Panc1 (cell line): ENCODE measurements around the gene CYB5R3.

Experiments
- POLR2AphosphoS5 ChIP-seq: IDR thresholded peaks from 2 replicates; pipeline ENCODE4 v1.6.1; 2012; ENCODE audit warnings: mild to moderate bottlenecking, low read depth, low read length, moderate library complexity
- SIN3A ChIP-seq: IDR thresholded peaks from 2 replicates; pipeline ENCODE4 v1.6.1; 2012; ENCODE audit warnings: low read depth, mild to moderate bottlenecking, low read length, moderate library complexity, borderline replicate concordance; ENCODE audit not compliant: insufficient read depth
- TF ChIP-seq, protein P1 (sequence below), 2 experiments: IDR thresholded peaks; 2 replicates each; pipeline ENCODE4 v1.6.1; 2011 to 2012; ENCODE audit warnings: low read depth in 2 of 2, control low read depth in 1 of 2, low read length in 1 of 2, mild to moderate bottlenecking in 1 of 2, moderate library complexity in 1 of 2; ENCODE audit not compliant: insufficient read depth in 1 of 2
- TF ChIP-seq, protein P2 (sequence below): fragments of 450-650 bp; IDR thresholded peaks from 2 replicates; pipeline ENCODE4 v1.5.1; 2017; ENCODE audit warnings: mild to moderate bottlenecking

DNA sequence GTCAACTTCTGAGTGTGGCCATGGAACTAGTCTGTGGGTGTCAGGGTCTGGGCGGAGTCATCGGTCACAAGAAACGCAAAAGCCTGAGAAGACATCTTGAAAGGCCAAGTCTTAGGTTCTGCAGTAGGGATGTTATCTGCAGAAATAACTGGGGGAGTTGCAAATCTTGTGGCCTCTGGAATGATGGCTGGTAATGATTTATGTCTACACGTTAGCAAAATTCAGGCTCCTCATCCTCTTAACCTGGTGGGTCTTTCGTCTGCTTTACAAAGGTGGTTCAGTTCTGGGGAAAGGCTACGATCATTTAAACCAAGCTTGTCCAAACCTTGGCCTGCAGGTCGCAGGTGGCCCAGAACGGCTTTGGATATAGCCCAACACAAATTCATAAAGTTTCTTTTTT, 7.4 kb upstream of the CYB5R3 start:
- TF ChIP-seq, protein P1, sequence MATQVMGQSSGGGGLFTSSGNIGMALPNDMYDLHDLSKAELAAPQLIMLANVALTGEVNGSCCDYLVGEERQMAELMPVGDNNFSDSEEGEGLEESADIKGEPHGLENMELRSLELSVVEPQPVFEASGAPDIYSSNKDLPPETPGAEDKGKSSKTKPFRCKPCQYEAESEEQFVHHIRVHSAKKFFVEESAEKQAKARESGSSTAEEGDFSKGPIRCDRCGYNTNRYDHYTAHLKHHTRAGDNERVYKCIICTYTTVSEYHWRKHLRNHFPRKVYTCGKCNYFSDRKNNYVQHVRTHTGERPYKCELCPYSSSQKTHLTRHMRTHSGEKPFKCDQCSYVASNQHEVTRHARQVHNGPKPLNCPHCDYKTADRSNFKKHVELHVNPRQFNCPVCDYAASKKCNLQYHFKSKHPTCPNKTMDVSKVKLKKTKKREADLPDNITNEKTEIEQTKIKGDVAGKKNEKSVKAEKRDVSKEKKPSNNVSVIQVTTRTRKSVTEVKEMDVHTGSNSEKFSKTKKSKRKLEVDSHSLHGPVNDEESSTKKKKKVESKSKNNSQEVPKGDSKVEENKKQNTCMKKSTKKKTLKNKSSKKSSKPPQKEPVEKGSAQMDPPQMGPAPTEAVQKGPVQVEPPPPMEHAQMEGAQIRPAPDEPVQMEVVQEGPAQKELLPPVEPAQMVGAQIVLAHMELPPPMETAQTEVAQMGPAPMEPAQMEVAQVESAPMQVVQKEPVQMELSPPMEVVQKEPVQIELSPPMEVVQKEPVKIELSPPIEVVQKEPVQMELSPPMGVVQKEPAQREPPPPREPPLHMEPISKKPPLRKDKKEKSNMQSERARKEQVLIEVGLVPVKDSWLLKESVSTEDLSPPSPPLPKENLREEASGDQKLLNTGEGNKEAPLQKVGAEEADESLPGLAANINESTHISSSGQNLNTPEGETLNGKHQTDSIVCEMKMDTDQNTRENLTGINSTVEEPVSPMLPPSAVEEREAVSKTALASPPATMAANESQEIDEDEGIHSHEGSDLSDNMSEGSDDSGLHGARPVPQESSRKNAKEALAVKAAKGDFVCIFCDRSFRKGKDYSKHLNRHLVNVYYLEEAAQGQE (IDR thresholded peaks at IDR 0.05; ENCODE audit: insufficient read depth in 1 of 2, low read depth in 2 of 2, low read length in 1 of 2) = no peak
- TF ChIP-seq, protein P2, sequence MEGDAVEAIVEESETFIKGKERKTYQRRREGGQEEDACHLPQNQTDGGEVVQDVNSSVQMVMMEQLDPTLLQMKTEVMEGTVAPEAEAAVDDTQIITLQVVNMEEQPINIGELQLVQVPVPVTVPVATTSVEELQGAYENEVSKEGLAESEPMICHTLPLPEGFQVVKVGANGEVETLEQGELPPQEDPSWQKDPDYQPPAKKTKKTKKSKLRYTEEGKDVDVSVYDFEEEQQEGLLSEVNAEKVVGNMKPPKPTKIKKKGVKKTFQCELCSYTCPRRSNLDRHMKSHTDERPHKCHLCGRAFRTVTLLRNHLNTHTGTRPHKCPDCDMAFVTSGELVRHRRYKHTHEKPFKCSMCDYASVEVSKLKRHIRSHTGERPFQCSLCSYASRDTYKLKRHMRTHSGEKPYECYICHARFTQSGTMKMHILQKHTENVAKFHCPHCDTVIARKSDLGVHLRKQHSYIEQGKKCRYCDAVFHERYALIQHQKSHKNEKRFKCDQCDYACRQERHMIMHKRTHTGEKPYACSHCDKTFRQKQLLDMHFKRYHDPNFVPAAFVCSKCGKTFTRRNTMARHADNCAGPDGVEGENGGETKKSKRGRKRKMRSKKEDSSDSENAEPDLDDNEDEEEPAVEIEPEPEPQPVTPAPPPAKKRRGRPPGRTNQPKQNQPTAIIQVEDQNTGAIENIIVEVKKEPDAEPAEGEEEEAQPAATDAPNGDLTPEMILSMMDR = no peak
- TF ChIP-seq POLR2AphosphoS5 (no peak), SIN3A (no peak)
